IMR-90 (cell line): ENCODE results near the gene HSFX1. TPM values are rescaled to one million over a fixed set of nuclear protein-coding genes. Genes with fewer than 3 reads are reported as not detected.
"Not testable (repeated sequence)": the region's sequence is repeated elsewhere in the genome, so short reads cannot be mapped to it uniquely, and the experiment has no call there.

Experiments used
- ATAC-seq: fragments of 200-7000 bp; cut with Tn5 transposase; 2 replicates; pipeline ENCODE4 v1.9.1; 2020; ENCODE audit warnings: low read depth, mild to moderate bottlenecking, moderate library complexity
- BruUV-seq: library from RNA; stranded (reverse); fragments of 400-500 nt; replicated peaks from 2 replicates; lab custom pipeline; 2021; lab: Mats Ljungman, UMichigan
- CTCF ChIA-PET: fragments of 300-600 bp; formaldehyde crosslinking; extraction: SDS; loops from one replicate; lab custom pipeline; 2021; ENCODE audit warnings: antibody characterized with exemption; lab: Yijun Ruan, JAX
- POLR2A ChIA-PET: fragments of 300-600 bp; sonication (Branson Sonifier 250); formaldehyde crosslinking; loops from one replicate; lab custom pipeline; 2022; ENCODE audit warnings: antibody characterized with exemption; ENCODE audit not compliant: unreplicated experiment; lab: Charles Lee
- DNase-seq: peaks from one replicate; pipeline ENCODE4 v3.0.0; 2013
- H2AFZ ChIP-seq: replicated peaks from 2 replicates; pipeline ENCODE3; 2013; ENCODE audit warnings: low read length, mild to moderate bottlenecking; ENCODE audit not compliant: poor library complexity
- H2AK5ac ChIP-seq: 2 replicates; pipeline ENCODE4 v1.6.1; 2013; ENCODE audit warnings: low read depth, low read length, inconsistent platforms
- H2AK9ac ChIP-seq: replicated peaks from 2 replicates; pipeline ENCODE3; 2013; ENCODE audit warnings: mild to moderate bottlenecking, low read depth, low read length, moderate library complexity; ENCODE audit not compliant: poor library complexity
- H2BK120ac ChIP-seq: 2 replicates; pipeline ENCODE4 v1.6.1; 2013; ENCODE audit warnings: low read depth, low read length, inconsistent platforms
- H2BK15ac ChIP-seq: 3 replicates; pipeline ENCODE4 v1.6.1; 2013; ENCODE audit warnings: low read depth, low read length, inconsistent platforms
- H2BK20ac ChIP-seq: 2 replicates; pipeline ENCODE4 v1.6.1; 2013; ENCODE audit warnings: low read depth, mild to moderate bottlenecking, inconsistent platforms, low read length, moderate library complexity
- H2BK5ac ChIP-seq: 2 replicates; pipeline ENCODE4 v1.6.1; 2013; ENCODE audit warnings: mild to moderate bottlenecking, low read depth, low read length, inconsistent platforms; ENCODE audit not compliant: poor library complexity, severe bottlenecking
- H3K14ac ChIP-seq: replicated peaks from 2 replicates; pipeline ENCODE4 v1.6.1; 2013; ENCODE audit warnings: low read depth, low read length, inconsistent platforms
- H3K18ac ChIP-seq: 2 replicates; pipeline ENCODE4 v1.6.1; 2013; ENCODE audit warnings: low read depth, low read length, control low read depth
- H3K23ac ChIP-seq: 2 replicates; pipeline ENCODE4 v1.6.1; 2013; ENCODE audit warnings: low read depth, low read length, inconsistent platforms
- H3K27ac ChIP-seq: 2 replicates; pipeline ENCODE4 v1.5.1; 2013; ENCODE audit warnings: mild to moderate bottlenecking, control low read depth, low read length; ENCODE audit not compliant: insufficient read depth
- H3K27me3 ChIP-seq: 2 replicates; pipeline ENCODE4 v1.6.1; 2013; ENCODE audit warnings: low read length; ENCODE audit not compliant: control insufficient read depth, insufficient read depth
- H3K36me3 ChIP-seq: 2 replicates; pipeline ENCODE4 v1.6.1; 2013; ENCODE audit warnings: low read length, mixed read lengths; ENCODE audit not compliant: control insufficient read depth, insufficient read depth
- H3K4ac ChIP-seq: 2 replicates; pipeline ENCODE4 v1.6.1; 2013; ENCODE audit warnings: low read depth, low read length, inconsistent platforms
- H3K4me1 ChIP-seq: 2 replicates; pipeline ENCODE4 v1.6.1; 2013; ENCODE audit warnings: low read length, mixed read lengths; ENCODE audit not compliant: control insufficient read depth, insufficient read depth
- H3K4me2 ChIP-seq: 2 replicates; pipeline ENCODE4 v1.6.1; 2013; ENCODE audit warnings: low read depth, mild to moderate bottlenecking, control low read depth, low read length, moderate library complexity
- H3K4me3 ChIP-seq: 2 replicates; pipeline ENCODE4 v1.5.1; 2013; ENCODE audit warnings: low read depth, mild to moderate bottlenecking, control low read depth, low read length, moderate library complexity; ENCODE audit not compliant: insufficient read depth
- H3K56ac ChIP-seq: 2 replicates; pipeline ENCODE4 v1.6.1; 2013; ENCODE audit warnings: low read length, inconsistent platforms; ENCODE audit not compliant: insufficient read depth; ENCODE audit errors: extremely low read depth
- H3K79me1 ChIP-seq, 2 experiments: 2 replicates each; pipeline ENCODE4 v1.6.1; 2013; ENCODE audit warnings: low read length in 2 of 2, inconsistent platforms in 1 of 2, low read depth in 1 of 2
- H3K9ac ChIP-seq: 2 replicates; pipeline ENCODE4 v1.6.1; 2013; ENCODE audit warnings: low read depth, low read length, control low read depth
- H3K9me1 ChIP-seq: 2 replicates; pipeline ENCODE4 v1.6.1; 2013; ENCODE audit warnings: low read length, inconsistent platforms; ENCODE audit not compliant: insufficient read depth
- H3K9me3 ChIP-seq: 2 replicates; pipeline ENCODE4 v1.6.1; 2013; ENCODE audit warnings: low read length; ENCODE audit not compliant: control insufficient read depth, insufficient read depth
- H4K20me1 ChIP-seq: 2 replicates; pipeline ENCODE4 v1.6.1; 2013; ENCODE audit warnings: low read length, inconsistent platforms; ENCODE audit not compliant: insufficient read depth
- H4K5ac ChIP-seq: 2 replicates; pipeline ENCODE4 v1.6.1; 2013; ENCODE audit warnings: mild to moderate bottlenecking, low read depth, low read length, control low read depth
- H4K8ac ChIP-seq, 2 experiments: 2 replicates each; pipeline ENCODE4 v1.6.1; 2013; ENCODE audit warnings: low read depth in 2 of 2, low read length in 2 of 2, control low read depth in 1 of 2, inconsistent platforms in 1 of 2
- H4K91ac ChIP-seq: 2 replicates; pipeline ENCODE4 v1.6.1; 2013; ENCODE audit warnings: low read depth, low read length, inconsistent platforms; ENCODE audit not compliant: insufficient read depth
- WGBS, 2 experiments: methylation state at CpG; one replicate each; pipeline versions ENCODE4 v1.1.5 to v1.1.7; 2013; ENCODE audit warnings: missing lambda C conversion rate in 2 of 2; ENCODE audit not compliant: insufficient read length in 1 of 2; ENCODE audit errors: extremely low coverage in 2 of 2; 5-methylcytosine and 5-hydroxymethylcytosine counted together
- dilution Hi-C: fragments of 300-500 bp; cut with HindIII; formaldehyde crosslinking; loops from one replicate; pipeline ENCODE4 v1.14.3; 2018; ENCODE audit warnings: low sequenced_read_pairs; ENCODE audit not compliant: unreplicated experiment
- in situ Hi-C: fragments of 300-500 bp; cut with MboI; formaldehyde crosslinking; loops from 3 replicates; pipeline ENCODE4 v1.14.3; 2019; ENCODE audit warnings: low sequenced_read_pairs, inconsistent platforms, mixed read lengths
- intact Hi-C: fragments of 100-400 bp; cut with micrococcal nuclease; formaldehyde crosslinking; loops from 2 replicates; pipeline ENCODE4 v1.10.0; 2022
- polyA plus RNA-seq, 3 experiments: library from polyadenylated mRNA; depleted of rRNA; stranded (reverse); fragments of >200 nt; gene quantifications; 2 replicates each; pipeline ENCODE4 v1.2.3, GENCODE V29; 2012; ENCODE audit warnings: low replicate concordance in 1 of 3
- total RNA-seq: library from RNA; depleted of rRNA; stranded (reverse); fragments of >200 nt; gene quantifications from 2 replicates; pipeline ENCODE4 v1.2.3, GENCODE V29; 2012

Gene HSFX1
- total and polyA plus RNA-seq, 2 of the 4 experiments (the other 2 are of a cell fraction) = 0.18 to 0.36 TPM

DNA sequence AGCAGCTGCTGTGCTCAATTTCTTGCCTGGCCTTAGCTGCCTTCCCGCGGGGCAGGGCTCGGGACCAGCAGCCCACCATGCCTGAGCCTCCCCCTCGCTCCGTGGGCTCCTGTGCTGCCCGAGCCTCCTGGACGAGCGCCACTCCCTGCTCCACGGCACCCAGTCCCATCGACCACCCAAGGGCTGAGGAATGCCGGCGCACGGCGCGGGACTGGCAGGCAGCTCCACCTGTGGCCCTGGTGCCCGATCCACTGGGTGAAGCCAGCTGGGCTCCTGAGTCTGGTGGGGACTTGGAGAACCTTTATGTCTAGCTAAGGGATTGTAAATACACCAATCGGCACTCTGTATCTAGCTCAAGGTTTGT is 15.2 kb upstream of the HSFX1 start:
- dilution Hi-C loops, H3K4me1 ChIP-seq, H3K36me3 ChIP-seq, H3K27ac ChIP-seq, CTCF ChIA-PET, DNase-seq, H3K9me3 ChIP-seq, H3K14ac ChIP-seq, BruUV-seq, H2AK5ac ChIP-seq, H3K79me1 ChIP-seq, POLR2A ChIA-PET, H2AFZ ChIP-seq, H2BK15ac ChIP-seq, H3K27me3 ChIP-seq, H2BK20ac ChIP-seq, H4K8ac ChIP-seq, H4K91ac ChIP-seq, H3K56ac ChIP-seq, H3K4ac ChIP-seq, H2AK9ac ChIP-seq, H3K4me2 ChIP-seq, H3K4me3 ChIP-seq, H3K23ac ChIP-seq, H4K5ac ChIP-seq, H2BK120ac ChIP-seq, H3K9ac ChIP-seq, ATAC-seq, intact Hi-C loops, H4K20me1 ChIP-seq, H2BK5ac ChIP-seq, H3K18ac ChIP-seq, H3K9me1 ChIP-seq: not testable (repeated sequence)
- in situ Hi-C loops = loop anchor here (25.0 kb wide), 1 partner anchor 104 kb away; no protein-coding TSS in a partner anchor
- WGBS, 2 experiments = no CpG with 5 or more reads among the region's 17 CpGs
